Neural cell (in vitro differentiated cells): ENCODE measurements around the gene REG1A.

Source experiments
- CTCF ChIP-seq: fragments of 450-650 bp; IDR thresholded peaks from 2 replicates; pipeline ENCODE4 v1.5.1; 2014; ENCODE audit warnings: antibody characterized with exemption, mild to moderate bottlenecking, moderate library complexity; ENCODE audit not compliant: poor library complexity, severe bottlenecking
- EP300 ChIP-seq: fragments of 450-650 bp; conservative IDR thresholded peaks from 2 replicates; pipeline ENCODE4 v1.6.1; 2014; ENCODE audit warnings: antibody characterized with exemption, mild to moderate bottlenecking, moderate library complexity; ENCODE audit not compliant: poor library complexity, severe bottlenecking
- EZH2 ChIP-seq: fragments of 200-600, 300-800 bp; shearing (Covaris generic), sonication (generic); IDR thresholded peaks from 2 replicates; pipeline ENCODE4 v1.6.1; 2014; ENCODE audit warnings: antibody characterized with exemption, low read length, borderline replicate concordance, mild to moderate bottlenecking; ENCODE audit not compliant: insufficient read depth, poor library complexity, severe bottlenecking
- MXI1 ChIP-seq: fragments of 450-650 bp; conservative IDR thresholded peaks from 2 replicates; pipeline ENCODE4 v1.6.1; 2014; ENCODE audit warnings: antibody characterized with exemption, mild to moderate bottlenecking; ENCODE audit not compliant: poor library complexity, severe bottlenecking
- POLR2AphosphoS5 ChIP-seq: IDR thresholded peaks from 2 replicates; pipeline ENCODE4 v1.6.1; 2012
- RAD21 ChIP-seq: fragments of 450-650 bp; conservative IDR thresholded peaks from 2 replicates; pipeline ENCODE4 v1.6.1; 2014; ENCODE audit warnings: antibody characterized with exemption, mild to moderate bottlenecking, moderate library complexity
- TAF1 ChIP-seq: IDR thresholded peaks from 2 replicates; pipeline ENCODE4 v1.6.1; 2012; ENCODE audit warnings: low read depth
- TF ChIP-seq, protein P1 (sequence below): IDR thresholded peaks from 2 replicates; pipeline ENCODE4 v1.6.1; 2012; ENCODE audit warnings: borderline replicate concordance

GRCh38 chr2:79112269-79112668, 8.0 kb upstream of the REG1A start:
- TF ChIP-seq EZH2: no peak
- TF ChIP-seq POLR2AphosphoS5: no peak
- TF ChIP-seq CTCF: no peak
- no peak for TF ChIP-seq RAD21
- TF ChIP-seq EP300: no peak
- no peak for TF ChIP-seq TAF1
- TF ChIP-seq MXI1: no peak
- TF ChIP-seq, protein P1, sequence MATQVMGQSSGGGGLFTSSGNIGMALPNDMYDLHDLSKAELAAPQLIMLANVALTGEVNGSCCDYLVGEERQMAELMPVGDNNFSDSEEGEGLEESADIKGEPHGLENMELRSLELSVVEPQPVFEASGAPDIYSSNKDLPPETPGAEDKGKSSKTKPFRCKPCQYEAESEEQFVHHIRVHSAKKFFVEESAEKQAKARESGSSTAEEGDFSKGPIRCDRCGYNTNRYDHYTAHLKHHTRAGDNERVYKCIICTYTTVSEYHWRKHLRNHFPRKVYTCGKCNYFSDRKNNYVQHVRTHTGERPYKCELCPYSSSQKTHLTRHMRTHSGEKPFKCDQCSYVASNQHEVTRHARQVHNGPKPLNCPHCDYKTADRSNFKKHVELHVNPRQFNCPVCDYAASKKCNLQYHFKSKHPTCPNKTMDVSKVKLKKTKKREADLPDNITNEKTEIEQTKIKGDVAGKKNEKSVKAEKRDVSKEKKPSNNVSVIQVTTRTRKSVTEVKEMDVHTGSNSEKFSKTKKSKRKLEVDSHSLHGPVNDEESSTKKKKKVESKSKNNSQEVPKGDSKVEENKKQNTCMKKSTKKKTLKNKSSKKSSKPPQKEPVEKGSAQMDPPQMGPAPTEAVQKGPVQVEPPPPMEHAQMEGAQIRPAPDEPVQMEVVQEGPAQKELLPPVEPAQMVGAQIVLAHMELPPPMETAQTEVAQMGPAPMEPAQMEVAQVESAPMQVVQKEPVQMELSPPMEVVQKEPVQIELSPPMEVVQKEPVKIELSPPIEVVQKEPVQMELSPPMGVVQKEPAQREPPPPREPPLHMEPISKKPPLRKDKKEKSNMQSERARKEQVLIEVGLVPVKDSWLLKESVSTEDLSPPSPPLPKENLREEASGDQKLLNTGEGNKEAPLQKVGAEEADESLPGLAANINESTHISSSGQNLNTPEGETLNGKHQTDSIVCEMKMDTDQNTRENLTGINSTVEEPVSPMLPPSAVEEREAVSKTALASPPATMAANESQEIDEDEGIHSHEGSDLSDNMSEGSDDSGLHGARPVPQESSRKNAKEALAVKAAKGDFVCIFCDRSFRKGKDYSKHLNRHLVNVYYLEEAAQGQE: no peak
